ENCODE results near the gene HAP1. TPM values are rescaled to one million over a fixed set of nuclear protein-coding genes. Genes with fewer than 3 reads are reported as not detected.

The HAP1 gene
- total RNA-seq, 1 experiment from 2014 or later = 11.6 TPM

DNA sequence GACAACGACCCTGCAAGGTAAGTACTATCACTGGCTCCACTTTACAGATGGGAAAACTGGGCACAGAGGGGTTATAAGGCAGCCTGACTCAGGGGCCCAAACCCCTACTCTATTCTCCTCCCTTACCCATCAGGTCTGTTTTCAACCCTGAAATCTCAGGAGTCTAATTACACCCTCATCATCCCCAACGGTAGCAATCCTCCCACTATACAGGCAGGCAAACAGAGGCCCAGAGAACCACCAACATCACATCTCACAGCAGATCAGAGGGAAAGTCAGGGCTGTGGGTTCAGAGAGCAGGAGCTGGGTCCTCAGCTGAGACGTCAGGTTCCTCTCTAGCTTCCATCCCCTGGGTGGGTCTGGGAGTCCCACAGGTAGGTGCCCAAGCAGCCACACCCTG lies 35.5 kb upstream of the HAP1 start:
- no TSS peak for BruUV-seq (replicated peaks)
- H3K9me3 ChIP-seq (ENCODE audit: control insufficient read depth, insufficient read depth, low read depth, low read length) = no peaks in the 10 kb centered on the region
- ATAC-seq = no peak
- intact Hi-C loops (cut with micrococcal nuclease; ENCODE audit: unreplicated experiment) = no loop called here
- no peak overlapping the region for H3K4me3 ChIP-seq (ENCODE audit: low read depth in 2 of 2, low read length in 2 of 2)
- in situ Hi-C loops (cut with HindIII; ENCODE audit: low pct_unique_long_range_greater_than_20kb, low sequenced_read_pairs) = no loop called here
- no peak overlapping the region for H3K27ac ChIP-seq (ENCODE audit: low read length)
- H3K27me3 ChIP-seq (ENCODE audit: control insufficient read depth, insufficient read depth, low read length) = no peaks in the 10 kb centered on the region
- no peak for TF ChIP-seq TCF7L2 (IDR thresholded peaks at IDR 0.05; ENCODE audit: low read depth, low read length)
- TF ChIP-seq, protein P1, sequence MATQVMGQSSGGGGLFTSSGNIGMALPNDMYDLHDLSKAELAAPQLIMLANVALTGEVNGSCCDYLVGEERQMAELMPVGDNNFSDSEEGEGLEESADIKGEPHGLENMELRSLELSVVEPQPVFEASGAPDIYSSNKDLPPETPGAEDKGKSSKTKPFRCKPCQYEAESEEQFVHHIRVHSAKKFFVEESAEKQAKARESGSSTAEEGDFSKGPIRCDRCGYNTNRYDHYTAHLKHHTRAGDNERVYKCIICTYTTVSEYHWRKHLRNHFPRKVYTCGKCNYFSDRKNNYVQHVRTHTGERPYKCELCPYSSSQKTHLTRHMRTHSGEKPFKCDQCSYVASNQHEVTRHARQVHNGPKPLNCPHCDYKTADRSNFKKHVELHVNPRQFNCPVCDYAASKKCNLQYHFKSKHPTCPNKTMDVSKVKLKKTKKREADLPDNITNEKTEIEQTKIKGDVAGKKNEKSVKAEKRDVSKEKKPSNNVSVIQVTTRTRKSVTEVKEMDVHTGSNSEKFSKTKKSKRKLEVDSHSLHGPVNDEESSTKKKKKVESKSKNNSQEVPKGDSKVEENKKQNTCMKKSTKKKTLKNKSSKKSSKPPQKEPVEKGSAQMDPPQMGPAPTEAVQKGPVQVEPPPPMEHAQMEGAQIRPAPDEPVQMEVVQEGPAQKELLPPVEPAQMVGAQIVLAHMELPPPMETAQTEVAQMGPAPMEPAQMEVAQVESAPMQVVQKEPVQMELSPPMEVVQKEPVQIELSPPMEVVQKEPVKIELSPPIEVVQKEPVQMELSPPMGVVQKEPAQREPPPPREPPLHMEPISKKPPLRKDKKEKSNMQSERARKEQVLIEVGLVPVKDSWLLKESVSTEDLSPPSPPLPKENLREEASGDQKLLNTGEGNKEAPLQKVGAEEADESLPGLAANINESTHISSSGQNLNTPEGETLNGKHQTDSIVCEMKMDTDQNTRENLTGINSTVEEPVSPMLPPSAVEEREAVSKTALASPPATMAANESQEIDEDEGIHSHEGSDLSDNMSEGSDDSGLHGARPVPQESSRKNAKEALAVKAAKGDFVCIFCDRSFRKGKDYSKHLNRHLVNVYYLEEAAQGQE (IDR thresholded peaks at IDR 0.05; ENCODE audit: insufficient read depth in 1 of 2, low read depth in 2 of 2, low read length in 1 of 2) = no peak
- TF ChIP-seq, protein P2, sequence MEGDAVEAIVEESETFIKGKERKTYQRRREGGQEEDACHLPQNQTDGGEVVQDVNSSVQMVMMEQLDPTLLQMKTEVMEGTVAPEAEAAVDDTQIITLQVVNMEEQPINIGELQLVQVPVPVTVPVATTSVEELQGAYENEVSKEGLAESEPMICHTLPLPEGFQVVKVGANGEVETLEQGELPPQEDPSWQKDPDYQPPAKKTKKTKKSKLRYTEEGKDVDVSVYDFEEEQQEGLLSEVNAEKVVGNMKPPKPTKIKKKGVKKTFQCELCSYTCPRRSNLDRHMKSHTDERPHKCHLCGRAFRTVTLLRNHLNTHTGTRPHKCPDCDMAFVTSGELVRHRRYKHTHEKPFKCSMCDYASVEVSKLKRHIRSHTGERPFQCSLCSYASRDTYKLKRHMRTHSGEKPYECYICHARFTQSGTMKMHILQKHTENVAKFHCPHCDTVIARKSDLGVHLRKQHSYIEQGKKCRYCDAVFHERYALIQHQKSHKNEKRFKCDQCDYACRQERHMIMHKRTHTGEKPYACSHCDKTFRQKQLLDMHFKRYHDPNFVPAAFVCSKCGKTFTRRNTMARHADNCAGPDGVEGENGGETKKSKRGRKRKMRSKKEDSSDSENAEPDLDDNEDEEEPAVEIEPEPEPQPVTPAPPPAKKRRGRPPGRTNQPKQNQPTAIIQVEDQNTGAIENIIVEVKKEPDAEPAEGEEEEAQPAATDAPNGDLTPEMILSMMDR (IDR thresholded peaks at IDR 0.05) = no peak
- TF ChIP-seq SIN3A (IDR thresholded peaks at IDR 0.05; ENCODE audit: borderline replicate concordance, insufficient read depth, low read depth, low read length) = no peak
- TF ChIP-seq POLR2AphosphoS5 (IDR thresholded peaks at IDR 0.05; ENCODE audit: low read depth, low read length) = no peak
- CTCF ChIA-PET = no interaction called here
- peaks cover 16% of the 10 kb centered on the region for H3K36me3 ChIP-seq (ENCODE audit: control insufficient read depth, insufficient read depth, low read length)
- POLR2A ChIA-PET = no interaction called here
- H3K4me1 ChIP-seq (ENCODE audit: control insufficient read depth, insufficient read depth, low read length) = peaks cover 23% of the 10 kb centered on the region
- DNase-seq (ENCODE audit: low read depth, low spot score) = no peak

DNA sequence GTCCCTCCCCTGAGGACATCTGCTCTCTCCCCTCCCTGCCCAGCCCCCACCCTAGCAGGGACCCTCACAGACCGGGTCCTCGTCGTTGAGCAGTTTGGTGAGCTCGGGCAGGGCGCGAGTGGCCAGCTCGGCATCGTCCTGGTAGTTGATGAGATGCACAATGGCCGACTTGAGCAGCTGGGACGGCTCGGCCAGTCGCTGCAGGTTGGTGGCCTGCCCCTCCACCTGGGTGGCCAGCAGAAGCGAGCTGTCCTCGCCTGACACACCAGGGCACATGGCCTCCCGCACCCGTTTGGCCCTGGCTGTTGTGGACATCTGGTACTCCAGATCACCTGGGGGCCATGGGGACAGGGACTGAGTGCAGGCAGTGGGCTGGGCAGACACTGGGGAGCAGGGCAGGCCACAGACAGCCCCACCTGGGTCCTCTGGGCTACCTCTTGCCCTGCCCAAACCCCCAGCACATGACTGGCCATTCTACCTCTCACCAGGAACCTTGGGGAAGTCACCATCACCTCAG lies 35.0 kb upstream of the HAP1 start:
- no peaks in the 10 kb centered on the region for H3K27me3 ChIP-seq (ENCODE audit: control insufficient read depth, insufficient read depth, low read length)
- BruUV-seq (replicated peaks) = TSS peak; percentile 42
- no peaks in the 10 kb centered on the region for H3K9me3 ChIP-seq (ENCODE audit: control insufficient read depth, insufficient read depth, low read depth, low read length)
- intact Hi-C loops (cut with micrococcal nuclease; ENCODE audit: unreplicated experiment) = no loop called here
- no peak for DNase-seq (ENCODE audit: low read depth, low spot score)
- in situ Hi-C loops (cut with HindIII; ENCODE audit: low pct_unique_long_range_greater_than_20kb, low sequenced_read_pairs) = no loop called here
- ATAC-seq = no peak
- ChIA-PET POLR2A (no interaction called here), CTCF (no interaction called here)
- TF ChIP-seq, protein P2 (IDR thresholded peaks at IDR 0.05) = no peak
- TF ChIP-seq, protein P1 (IDR thresholded peaks at IDR 0.05; ENCODE audit: insufficient read depth in 1 of 2, low read depth in 2 of 2, low read length in 1 of 2) = no peak
- TF ChIP-seq SIN3A (IDR thresholded peaks at IDR 0.05; ENCODE audit: borderline replicate concordance, insufficient read depth, low read depth, low read length) = no peak
- TF ChIP-seq POLR2AphosphoS5 (IDR thresholded peaks at IDR 0.05; ENCODE audit: low read depth, low read length) = no peak
- TF ChIP-seq TCF7L2 (IDR thresholded peaks at IDR 0.05; ENCODE audit: low read depth, low read length) = no peak
- H3K36me3 ChIP-seq (ENCODE audit: control insufficient read depth, insufficient read depth, low read length) = peaks cover 16% of the 10 kb centered on the region
- H3K27ac ChIP-seq (ENCODE audit: low read length) = no peak overlapping the region
- no peak overlapping the region for H3K4me3 ChIP-seq (ENCODE audit: low read depth in 2 of 2, low read length in 2 of 2)
- H3K4me1 ChIP-seq (ENCODE audit: control insufficient read depth, insufficient read depth, low read length) = peaks cover 20% of the 10 kb centered on the region

All from Panc1 (cell line).